HepG2 (cell line): ENCODE measurements around the gene PTPRD. TPM values are rescaled to one million over a fixed set of nuclear protein-coding genes. Genes with fewer than 3 reads are reported as not detected.

Experiments used
- ATAC-seq: fragments of 200-7000 bp; cut with Tn5 transposase; 3 replicates; pipeline ENCODE4 v1.9.1; 2020; ENCODE audit warnings: mild to moderate bottlenecking, moderate library complexity
- BruUV-seq: library from RNA; stranded (reverse); fragments of 400-500 nt; replicated peaks from 2 replicates; lab custom pipeline; 2021; lab: Mats Ljungman, UMichigan
- CTCF ChIA-PET: fragments of 300-600 bp; formaldehyde crosslinking; extraction: SDS; loops from one replicate; lab custom pipeline; 2021; ENCODE audit warnings: low total read pairs, inconsistent platforms, low intra/inter-chr PET ratio; lab: Yijun Ruan, JAX
- POLR2A ChIA-PET: fragments of 350-600 bp; sonication (Branson Sonifier 250); formaldehyde crosslinking; loops from one replicate; lab custom pipeline; 2020; ENCODE audit warnings: antibody characterized with exemption, inconsistent platforms; lab: Yijun Ruan, JAX
- DNase-seq: peaks from one replicate; pipeline ENCODE4 v3.0.0-alpha.2; 2015; ENCODE audit warnings: low spot score
- FAIRE-seq: peaks from 3 replicates; lab custom pipeline; 2011; peaks lifted over from hg19 to GRCh38; lab: Jason Lieb, UNC
- H2AFZ ChIP-seq: one replicate; pipeline ENCODE4 v1.6.1; 2011; ENCODE audit warnings: low read length, inconsistent platforms
- H3K27ac ChIP-seq: fragments of 300-600 bp; 3 replicates; pipeline ENCODE4 v1.8.0; 2011; ENCODE audit warnings: mixed run types, mild to moderate bottlenecking, mixed read lengths, low read length, inconsistent platforms; ENCODE audit not compliant: insufficient read depth; ENCODE audit errors: extremely low read length
- H3K27me3 ChIP-seq, 2 experiments: fragments of 200-600 bp in 1 of 2; 2 replicates in 1 of 2; 3 replicates in 1 of 2; pipeline versions ENCODE4 v1.6.0 to v1.8.0; 2011; ENCODE audit warnings: low read length in 2 of 2, mild to moderate bottlenecking in 2 of 2, moderate library complexity in 2 of 2, inconsistent platforms in 1 of 2; ENCODE audit not compliant: insufficient read depth in 2 of 2, control insufficient read depth in 1 of 2
- H3K36me3 ChIP-seq, 2 experiments: fragments of 200-600 bp in 1 of 2; replicated peaks in 1 of 2; 2 replicates in 1 of 2; 3 replicates in 1 of 2; pipeline versions ENCODE4 v1.5.1 to v1.8.0; 2011; ENCODE audit warnings: low read length in 2 of 2, inconsistent platforms in 1 of 2; ENCODE audit not compliant: insufficient read depth in 2 of 2, control insufficient read depth in 1 of 2
- H3K4me1 ChIP-seq: 2 replicates; pipeline ENCODE4 v1.5.1; 2012; ENCODE audit warnings: low read length, inconsistent platforms; ENCODE audit not compliant: insufficient read depth
- H3K4me2 ChIP-seq: 2 replicates; pipeline ENCODE4 v1.6.0; 2011; ENCODE audit warnings: low read depth, low read length, inconsistent platforms
- H3K4me3 ChIP-seq, 3 experiments: fragments of 200-600 bp in 1 of 3; sonication (generic), shearing (Covaris generic) in 1 of 3; replicated peaks in 1 of 3; 2 replicates each; pipeline ENCODE4 v1.5.1; 2011 to 2016; ENCODE audit warnings: low read length in 3 of 3, inconsistent platforms in 2 of 3, low read depth in 2 of 3, mild to moderate bottlenecking in 2 of 3, control low read depth in 1 of 3, mixed read lengths in 1 of 3; ENCODE audit not compliant: insufficient read depth in 1 of 3
- H3K79me2 ChIP-seq: one replicate; pipeline ENCODE4 v1.6.1; 2011; ENCODE audit warnings: low read length, inconsistent platforms; ENCODE audit not compliant: insufficient read depth
- H3K9ac ChIP-seq: 2 replicates; pipeline ENCODE4 v1.6.0; 2011; ENCODE audit warnings: mild to moderate bottlenecking, low read depth, low read length, inconsistent platforms; ENCODE audit not compliant: insufficient read depth
- H3K9me3 ChIP-seq: 2 replicates; pipeline ENCODE4 v1.5.1; 2012; ENCODE audit warnings: mild to moderate bottlenecking, low read length
- H4K20me1 ChIP-seq: 2 replicates; pipeline ENCODE4 v1.6.0; 2011; ENCODE audit warnings: inconsistent platforms, mild to moderate bottlenecking, low read length, moderate library complexity; ENCODE audit not compliant: insufficient read depth
- ARNTL ChIP-seq: sonication (generic); formaldehyde crosslinking; IDR thresholded peaks from 2 replicates; pipeline ENCODE4 v1.4.0; 2020; ENCODE audit warnings: mild to moderate bottlenecking, missing genetic modification reagents
- MAZ ChIP-seq, 2 experiments: sonication (generic) in 1 of 2; formaldehyde crosslinking in 1 of 2; IDR thresholded peaks; 2 replicates each; pipeline versions ENCODE4 v1.5.0 to v1.6.1; 2012 to 2020; ENCODE audit warnings: low read depth in 2 of 2, mild to moderate bottlenecking in 2 of 2, borderline replicate concordance in 1 of 2, improper control_type of control experiment in 1 of 2, low read length in 1 of 2, missing genetic modification reagents in 1 of 2, moderate library complexity in 1 of 2
- PHF5A ChIP-seq: IDR thresholded peaks from one replicate; pipeline ENCODE4 v1.6.1; 2018; ENCODE audit warnings: low read depth, missing genetic modification reagents; ENCODE audit not compliant: unreplicated experiment
- SIN3B ChIP-seq: fragments of 150-350 bp; IDR thresholded peaks from 2 replicates; pipeline ENCODE4 v1.6.1; 2014; ENCODE audit warnings: low read length
- SUZ12 ChIP-seq: fragments of 150-350 bp; IDR thresholded peaks from 2 replicates; pipeline ENCODE4 v1.6.1; 2014; ENCODE audit warnings: low read depth, low read length
- ZNF256 ChIP-seq: sonication (generic); formaldehyde crosslinking; conservative IDR thresholded peaks from 2 replicates; pipeline ENCODE4 v1.4.0; 2020; ENCODE audit warnings: missing genetic modification reagents
- ZNF260 ChIP-seq: sonication (generic); formaldehyde crosslinking; IDR thresholded peaks from 2 replicates; pipeline ENCODE4 v1.4.0; 2020; ENCODE audit warnings: missing genetic modification reagents, low read depth, mild to moderate bottlenecking, borderline replicate concordance
- ZNF431 ChIP-seq: sonication (generic); formaldehyde crosslinking; IDR thresholded peaks from 2 replicates; pipeline ENCODE4 v1.9.0; 2022; ENCODE audit warnings: missing genetic modification reagents, low read depth, mild to moderate bottlenecking, borderline replicate concordance
- ZNF709 ChIP-seq: sonication (generic); formaldehyde crosslinking; IDR thresholded peaks from 2 replicates; pipeline ENCODE4 v1.5.0; 2020; ENCODE audit warnings: mild to moderate bottlenecking, missing genetic modification reagents
- ZNF772 ChIP-seq: sonication (generic); formaldehyde crosslinking; IDR thresholded peaks from 2 replicates; pipeline ENCODE4 v1.5.0; 2020; ENCODE audit warnings: mild to moderate bottlenecking, missing genetic modification reagents
- ZNF83 ChIP-seq: sonication (generic); formaldehyde crosslinking; IDR thresholded peaks from 2 replicates; pipeline ENCODE4 v1.4.0; 2020; ENCODE audit warnings: missing genetic modification reagents, mild to moderate bottlenecking, borderline replicate concordance
- whole genome bisulfite sequencing: methylation state at CpG from one replicate; pipeline ENCODE4 v1.1.6; 2017; ENCODE audit warnings: low lambda C conversion rate; 5-methylcytosine and 5-hydroxymethylcytosine counted together
- in situ Hi-C: cut with HindIII; loops from 2 replicates; pipeline ENCODE4 v1.10.0; 2017; ENCODE audit warnings: low pct_unique_long_range_greater_than_20kb; ENCODE audit not compliant: extremely low pct_ligation_motif_present
- intact Hi-C: fragments of 100-400 bp; cut with micrococcal nuclease; formaldehyde crosslinking; loops from one replicate; pipeline ENCODE4 v1.10.0; 2022; ENCODE audit not compliant: unreplicated experiment
- polyA plus RNA-seq, 8 experiments: library from polyadenylated mRNA; depleted of rRNA in 3 of 8; stranded (reverse) in 7 of 8; unstranded in 1 of 8; fragments of >200 nt; fragmentation: Illumina TruSeq in 4 of 8; extraction: Trizol in 4 of 8; gene quantifications; 2 replicates each; pipeline versions ENCODE4 v1.2.1 to v1.2.3, GENCODE V29; 2011 to 2016; ENCODE audit warnings: low read depth in 4 of 8, missing spikeins in 1 of 8, mixed read lengths in 1 of 8; ENCODE audit not compliant: insufficient read depth in 1 of 8
- total RNA-seq, 5 experiments: library from RNA; depleted of rRNA; stranded (reverse); fragments of >200 nt; fragmentation: Illumina TruSeq; extraction: Trizol; gene quantifications; 2 replicates each; pipeline ENCODE4 v1.2.3, GENCODE V29; 2016; ENCODE audit warnings: low read depth in 1 of 5
- TF ChIP-seq, protein P1 (sequence below): sonication (generic); formaldehyde crosslinking; IDR thresholded peaks from 2 replicates; pipeline ENCODE4 v1.5.0; 2020; ENCODE audit warnings: missing genetic modification reagents, mild to moderate bottlenecking, borderline replicate concordance
- TF ChIP-seq, protein P2 (sequence below): sonication (generic); formaldehyde crosslinking; IDR thresholded peaks from 2 replicates; pipeline ENCODE4 v1.8.0; 2022; ENCODE audit warnings: mild to moderate bottlenecking, missing genetic modification reagents, borderline replicate concordance
- TF ChIP-seq, protein P3 (sequence below): sonication (generic); formaldehyde crosslinking; IDR thresholded peaks from 2 replicates; pipeline ENCODE4 v1.5.1; 2020; ENCODE audit warnings: missing genetic modification reagents, mild to moderate bottlenecking, borderline replicate concordance

PTPRD gene
- total and polyA plus RNA-seq, 2 of the 13 experiments (the other 11 are each of a cell fraction or from before 2014, with no cell fraction given): 0.05 TPM; not detected in 1

DNA sequence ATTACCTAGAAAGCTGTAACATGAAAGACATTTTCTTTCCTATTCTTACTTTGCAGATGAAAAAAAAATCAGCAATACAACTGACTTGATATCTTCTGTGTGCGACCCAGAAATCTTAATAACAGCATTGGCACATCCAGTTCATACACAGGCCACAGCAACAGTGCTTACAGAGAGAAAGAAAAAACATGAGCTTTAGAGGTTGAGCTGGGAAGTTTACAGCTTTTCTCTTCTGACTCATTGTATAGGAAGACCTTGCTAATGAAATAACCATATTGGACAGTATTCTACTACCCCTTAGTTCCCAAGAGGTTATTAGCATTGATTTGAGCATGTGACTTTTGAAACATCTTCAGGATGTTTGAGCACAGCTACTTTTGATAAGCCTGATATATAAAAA is 1779.8 kb downstream of the PTPRD start:
- BruUV-seq: no TSS peak
- in situ Hi-C loops (no loop called here), intact Hi-C loops (no loop called here)
- H3K9me3 ChIP-seq: no peaks in the 10 kb centered on the region
- no peak overlapping the region for H3K4me3 ChIP-seq
- ChIA-PET CTCF (no interaction called here), POLR2A (no interaction called here)
- no peak overlapping the region for H3K4me2 ChIP-seq
- H4K20me1 ChIP-seq: no peaks in the 10 kb centered on the region
- ATAC-seq: no peak
- H3K27me3 ChIP-seq: no peaks in the 10 kb centered on the region
- no peak overlapping the region for H2AFZ ChIP-seq
- 0% methylated on average over 1 of the region's 1 CpG for WGBS
- TF ChIP-seq SIN3B (no peak), ZNF83 (no peak), ZNF772 (no peak), ZNF260 (no peak), PHF5A (CRISPR knock-in tag) (no peak), ZNF431 (no peak), ZNF256 (CRISPR knock-in tag) (no peak), SUZ12 (no peak), MAZ (IDR thresholded peaks at IDR 0.05; ENCODE audit: borderline replicate concordance, low read depth, low read length) (no peak), MAZ (CRISPR knock-in tag; IDR thresholded peaks at IDR 0.05; ENCODE audit: low read depth) (no peak), ARNTL (CRISPR knock-in tag) (no peak), ZNF709 (CRISPR knock-in tag) (no peak)
- TF ChIP-seq, protein P1, sequence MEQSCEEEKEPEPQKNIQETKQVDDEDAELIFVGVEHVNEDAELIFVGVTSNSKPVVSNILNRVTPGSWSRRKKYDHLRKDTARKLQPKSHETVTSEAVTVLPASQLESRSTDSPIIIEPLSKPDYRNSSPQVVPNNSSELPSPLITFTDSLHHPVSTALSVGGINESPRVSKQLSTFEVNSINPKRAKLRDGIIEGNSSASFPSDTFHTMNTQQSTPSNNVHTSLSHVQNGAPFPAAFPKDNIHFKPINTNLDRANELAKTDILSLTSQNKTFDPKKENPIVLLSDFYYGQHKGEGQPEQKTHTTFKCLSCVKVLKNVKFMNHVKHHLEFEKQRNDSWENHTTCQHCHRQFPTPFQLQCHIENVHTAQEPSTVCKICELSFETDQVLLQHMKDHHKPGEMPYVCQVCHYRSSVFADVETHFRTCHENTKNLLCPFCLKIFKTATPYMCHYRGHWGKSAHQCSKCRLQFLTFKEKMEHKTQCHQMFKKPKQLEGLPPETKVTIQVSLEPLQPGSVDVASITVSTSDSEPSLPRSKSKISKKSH: no peak
- TF ChIP-seq, protein P2, sequence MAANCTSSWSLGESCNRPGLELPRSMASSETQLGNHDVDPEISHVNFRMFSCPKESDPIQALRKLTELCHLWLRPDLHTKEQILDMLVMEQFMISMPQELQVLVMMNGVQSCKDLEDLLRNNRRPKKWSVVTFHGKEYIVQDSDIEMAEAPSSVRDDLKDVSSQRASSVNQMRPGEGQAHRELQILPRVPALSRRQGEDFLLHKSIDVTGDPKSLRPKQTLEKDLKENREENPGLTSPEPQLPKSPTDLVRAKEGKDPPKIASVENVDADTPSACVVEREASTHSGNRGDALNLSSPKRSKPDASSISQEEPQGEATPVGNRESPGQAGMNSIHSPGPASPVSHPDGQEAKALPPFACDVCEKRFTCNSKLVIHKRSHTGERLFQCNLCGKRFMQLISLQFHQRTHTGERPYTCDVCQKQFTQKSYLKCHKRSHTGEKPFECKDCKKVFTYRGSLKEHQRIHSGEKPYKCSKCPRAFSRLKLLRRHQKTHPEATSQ (CRISPR knock-in tag): no peak
- TF ChIP-seq, protein P3, sequence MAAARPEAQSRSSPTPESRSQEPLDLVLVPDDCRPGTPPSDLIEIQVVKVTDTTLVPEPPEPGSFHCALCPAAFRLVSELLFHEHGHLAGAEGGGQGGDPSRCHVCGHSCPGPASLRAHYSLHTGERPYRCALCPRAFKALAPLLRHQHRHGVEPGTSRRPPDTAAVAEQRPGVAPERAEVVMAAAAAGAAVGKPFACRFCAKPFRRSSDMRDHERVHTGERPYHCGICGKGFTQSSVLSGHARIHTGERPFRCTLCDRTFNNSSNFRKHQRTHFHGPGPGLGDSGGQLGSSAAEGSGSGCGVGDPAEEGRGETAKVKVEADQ (CRISPR knock-in tag): no peak
- no peaks in the 10 kb centered on the region for H3K36me3 ChIP-seq
- no peaks in the 10 kb centered on the region for H3K79me2 ChIP-seq
- H3K9ac ChIP-seq: no peak overlapping the region
- no peak overlapping the region for H3K27ac ChIP-seq
- no peak for DNase-seq
- no peak for FAIRE-seq
- H3K4me1 ChIP-seq: no peaks in the 10 kb centered on the region
